Keratinocyte (primary cell): Measurements from ENCODE around the gene CNTNAP2.

ENCODE experiments used
- CTCF ChIP-seq, 3 experiments: IDR thresholded peaks in 1 of 3; conservative IDR thresholded peaks in 1 of 3; optimal IDR thresholded peaks in 1 of 3; 2 replicates in 2 of 3; 3 replicates in 1 of 3; pipeline versions ENCODE3 to v1.5.1; 2011; ENCODE audit warnings: low read length in 3 of 3, mild to moderate bottlenecking in 3 of 3, moderate library complexity in 2 of 3, control low read depth in 1 of 3, inconsistent platforms in 1 of 3; ENCODE audit not compliant: insufficient read depth in 2 of 3; ENCODE audit errors: extremely low read depth in 1 of 3
- EZH2 ChIP-seq: IDR thresholded peaks from one replicate; pipeline ENCODE4 v1.6.1; 2012; ENCODE audit warnings: inconsistent platforms, mild to moderate bottlenecking, low read length, moderate library complexity

GRCh38 chr7:146129997-146130396 is 13.4 kb downstream of the CNTNAP2 start:
- TF ChIP-seq CTCF (optimal IDR thresholded peaks at IDR 0.05 in 1 of 3, IDR thresholded peaks at IDR 0.05 in 1 of 3, conservative IDR thresholded peaks at IDR 0.05 in 1 of 3; ENCODE audit: extremely low read depth in 1 of 3, insufficient read depth in 2 of 3, low read length in 3 of 3) (no peak), EZH2 (no peak)
